Activated CD8-positive, alpha-beta memory T cell treated with anti-CD3 and anti-CD28 coated beads, Interleukin-2, amount 50 U/mL, for 48 hours (primary cell): Measurements from ENCODE around the gene GCM1.
"Not testable (repeated sequence)": the region's sequence is repeated elsewhere in the genome, so short reads cannot be mapped to it uniquely, and the experiment has no call there.

Experiments used
- DNase-seq: peaks from one replicate; pipeline ENCODE4 v3.0.0-alpha.2; 2020

The GCM1 gene

DNA sequence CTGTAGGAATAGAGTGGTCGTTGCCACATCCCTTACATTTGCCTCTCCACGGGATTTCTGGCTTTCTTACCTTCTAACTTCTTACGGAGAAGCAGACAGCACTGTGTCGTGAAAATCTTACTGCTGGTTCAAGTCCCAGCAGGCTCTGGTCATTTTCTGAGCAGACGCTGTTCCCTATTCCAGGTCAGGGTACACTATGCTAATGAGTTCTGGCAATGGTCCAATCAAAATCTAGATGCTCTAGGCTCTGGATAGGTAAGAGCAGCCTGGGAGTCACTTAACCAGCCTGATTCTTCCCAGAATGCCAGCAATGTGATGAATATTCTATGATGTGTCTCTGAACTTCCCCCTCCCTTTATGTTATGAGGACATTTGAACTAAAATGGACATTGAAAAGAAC lies at the start of gene GCM1:
Gene GCM1, minus strand, starts transcription at position 158 of the 400 bp plus-strand sequence. CDS start 3,209 bp downstream, outside the sequence.
- DNase-seq, result no peak

GRCh38 chr6:53197553-53197952 lies 48.9 kb upstream of the GCM1 start:
- no peak for DNase-seq

GRCh38 chr6:53195048-53195447 lies 46.4 kb upstream of the GCM1 start:
- no peak for DNase-seq

DNA sequence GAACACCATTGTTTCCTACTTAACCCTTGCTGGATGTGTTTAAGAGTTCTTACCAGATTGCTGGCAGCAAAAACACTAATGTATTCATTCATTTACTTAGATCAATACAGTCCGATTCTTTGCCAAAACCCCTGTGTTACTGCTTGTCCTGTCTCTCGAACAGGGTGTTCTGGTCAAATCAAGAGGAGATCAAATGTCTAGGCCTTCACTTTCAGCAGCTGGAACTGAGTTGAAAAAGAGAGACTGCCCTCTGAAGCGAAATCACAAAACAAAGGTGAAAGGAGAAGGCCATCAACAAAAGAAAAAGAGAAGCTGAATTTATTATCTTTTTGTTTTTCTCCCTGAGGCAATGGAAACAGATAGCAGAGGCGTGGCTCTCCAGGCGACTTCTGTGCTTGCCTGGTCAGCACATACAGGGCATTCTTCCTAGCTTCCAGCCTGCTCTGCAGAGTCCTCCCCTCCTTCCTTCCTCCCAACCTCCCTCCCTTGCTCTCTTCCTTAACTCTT lies 44.1 kb upstream of the GCM1 start:
- DNase-seq, result no peak

- DNase-seq, result no peak
These were observed 40.9 kb upstream of the GCM1 start for GRCh38 chr6:53189554-53189953.

- DNase-seq, result no peak
These were observed 40.2 kb upstream of the GCM1 start for GRCh38 chr6:53188833-53189232.

DNA sequence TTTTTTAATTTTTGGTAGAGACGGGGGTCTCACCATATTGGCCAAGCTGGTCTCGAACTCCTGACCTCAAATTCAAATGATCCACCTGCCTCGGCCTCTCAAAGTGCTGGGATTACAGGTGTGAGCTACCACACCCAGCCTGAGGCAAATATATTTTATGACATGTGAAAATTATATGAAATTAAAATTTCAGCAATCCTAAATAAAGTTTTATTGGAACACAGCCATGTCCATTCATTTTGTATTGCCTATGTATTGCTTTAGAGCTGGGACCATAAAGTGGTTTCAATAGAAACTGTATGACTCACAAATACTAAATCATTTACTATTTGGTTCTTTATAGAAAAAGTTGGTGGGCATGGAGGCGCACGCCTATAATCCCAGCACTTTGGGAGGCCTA lies 32.0 kb upstream of the GCM1 start:
- DNase-seq, result no peak

DNA sequence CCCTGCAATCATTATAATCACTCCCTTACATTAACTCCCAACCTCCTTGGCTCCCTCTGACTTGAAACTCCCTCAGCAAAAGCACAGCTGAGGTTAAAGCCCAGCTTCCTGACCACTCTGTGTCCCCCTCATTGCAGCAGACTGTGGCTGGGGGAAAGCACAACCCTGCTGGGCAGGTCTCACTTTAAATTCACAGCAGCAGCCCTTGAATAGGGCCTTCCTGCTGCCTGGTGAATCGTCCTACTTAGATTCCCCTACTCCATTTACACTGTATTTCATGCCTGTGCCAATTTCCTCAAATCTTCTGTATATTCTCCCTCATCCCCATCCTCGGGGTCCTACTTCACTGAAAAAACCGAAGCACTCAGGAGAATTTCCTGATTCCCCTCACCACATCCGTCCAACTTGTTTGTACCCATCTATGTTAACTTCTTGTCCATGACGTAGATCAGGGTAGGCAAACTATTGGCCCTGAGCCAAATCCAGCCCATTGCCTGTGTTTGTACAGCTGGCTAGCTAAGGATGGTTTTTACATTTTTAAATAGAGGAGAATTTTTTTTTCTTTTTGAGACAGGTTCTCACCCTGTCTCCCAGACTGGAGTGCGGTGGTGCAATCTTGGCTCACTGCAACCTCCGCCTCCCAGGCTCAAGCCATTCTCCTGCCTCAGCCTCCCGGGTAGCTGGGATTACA lies 31.5 kb upstream of the GCM1 start:
- DNase-seq, result no peak

GRCh38 chr6:53178837-53179432 lies 30.3 kb upstream of the GCM1 start:
- DNase-seq, result no peak

DNA sequence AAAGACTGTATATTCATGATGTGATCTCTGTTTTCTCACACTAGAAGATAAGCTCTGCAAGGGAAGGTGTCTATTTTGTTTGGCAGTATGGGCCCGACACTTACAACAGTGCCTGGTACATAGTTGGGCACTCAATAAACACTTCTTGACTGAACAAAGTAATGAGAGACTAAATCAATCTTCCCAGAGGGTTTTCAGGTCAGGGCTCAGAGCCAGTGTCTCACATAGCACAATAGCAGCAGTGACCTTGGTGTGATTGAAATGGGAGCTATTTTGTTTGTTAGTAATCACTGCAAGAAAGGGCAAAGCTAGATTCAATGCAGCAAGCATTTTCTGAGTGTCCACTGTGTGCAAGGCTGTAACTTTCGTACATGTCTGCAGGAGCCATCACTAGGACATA lies 26.4 kb upstream of the GCM1 start:
- DNase-seq, result no peak

DNA sequence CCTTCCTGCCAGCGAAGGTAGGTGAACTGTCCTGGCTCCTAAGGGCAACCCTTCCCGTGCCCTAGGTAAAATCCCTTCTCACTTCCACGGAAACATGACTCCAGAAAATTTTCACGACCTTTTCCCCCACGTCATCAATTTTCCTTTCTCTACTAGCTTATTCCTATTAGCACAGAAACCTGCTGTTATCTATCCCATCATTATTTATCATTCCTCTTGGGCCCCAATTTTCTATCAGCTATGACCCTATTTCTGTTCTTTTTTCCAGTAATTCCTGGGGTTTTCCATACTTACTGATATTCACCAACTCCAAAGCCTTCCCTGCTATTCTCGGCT lies 23.8 kb upstream of the GCM1 start:
- no peak for DNase-seq

DNA sequence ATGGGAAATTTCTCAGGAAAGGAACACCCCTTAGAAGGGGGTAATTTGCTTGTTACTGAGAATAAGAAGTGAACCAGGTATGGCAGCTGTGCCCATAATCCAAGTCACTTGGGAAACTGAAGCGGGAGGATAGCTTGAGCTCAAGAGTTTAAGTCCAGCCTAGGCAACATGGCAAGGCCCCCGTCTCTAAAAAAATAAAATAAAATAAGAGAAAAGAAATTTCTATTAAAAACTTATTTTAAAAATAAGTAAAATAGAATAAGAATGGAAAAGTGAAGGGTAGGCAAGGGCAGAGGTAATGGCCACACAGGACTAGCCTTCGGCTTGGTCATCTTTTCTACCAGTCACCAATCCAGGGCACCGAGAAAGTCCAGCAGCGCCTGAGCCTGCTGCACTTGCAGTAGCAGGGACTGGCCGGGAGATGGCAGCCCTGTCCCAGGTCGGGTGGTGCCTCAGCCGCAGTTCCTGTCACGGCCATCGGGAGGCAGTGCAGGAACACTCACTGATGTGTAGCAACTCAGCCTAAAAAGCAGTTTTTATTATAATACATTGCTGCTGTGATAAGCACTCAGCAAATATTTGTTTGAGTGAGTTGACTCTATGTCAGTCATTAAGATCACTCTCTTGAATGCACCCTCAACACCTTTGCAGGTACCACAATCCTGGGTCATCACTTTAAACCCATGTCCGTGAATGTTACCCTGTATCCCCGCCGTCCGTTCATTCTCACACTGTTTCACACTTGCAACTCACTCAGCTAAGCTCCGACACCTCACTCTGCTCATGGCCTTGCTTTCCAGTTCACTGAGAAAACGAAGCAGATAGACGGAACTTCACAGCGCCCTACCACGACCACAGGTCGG lies 23.2 kb upstream of the GCM1 start:
- peak; percentile 97 for DNase-seq

DNA sequence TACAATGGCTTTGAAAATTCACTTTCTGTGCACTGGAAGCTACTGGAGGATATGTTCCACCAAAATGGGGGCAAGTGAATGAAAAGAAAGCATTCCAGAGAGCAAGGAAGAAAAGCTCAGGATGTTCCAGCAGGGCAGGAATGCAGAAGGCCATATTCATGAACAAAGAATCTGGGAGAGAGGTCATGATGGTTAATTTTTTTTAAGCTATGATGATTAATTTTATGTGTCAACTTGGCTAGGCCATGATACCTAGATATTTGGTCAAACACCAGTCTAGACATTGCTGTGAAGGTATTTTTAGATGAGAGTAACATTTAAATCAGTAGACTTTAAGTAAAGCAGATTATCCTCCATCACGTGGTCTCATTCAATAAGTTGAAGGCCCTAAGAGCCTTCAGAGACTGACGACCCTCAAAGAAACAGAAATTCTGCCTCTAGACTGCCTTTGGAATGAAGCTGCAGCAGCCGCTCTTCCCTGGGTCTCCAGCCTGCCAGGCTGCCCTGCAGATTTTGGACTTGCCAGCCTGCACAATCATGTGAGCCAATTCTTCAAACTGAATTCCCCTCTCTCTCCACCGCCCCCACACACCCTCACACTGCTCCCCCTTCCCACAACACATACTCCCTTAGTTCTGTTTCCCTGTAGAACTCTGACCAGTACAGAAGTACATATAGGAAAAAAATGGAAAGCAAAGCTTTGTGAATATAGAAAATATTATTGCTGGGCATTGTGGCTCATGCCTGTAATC lies 20.1 kb upstream of the GCM1 start:
- no peak for DNase-seq

DNA sequence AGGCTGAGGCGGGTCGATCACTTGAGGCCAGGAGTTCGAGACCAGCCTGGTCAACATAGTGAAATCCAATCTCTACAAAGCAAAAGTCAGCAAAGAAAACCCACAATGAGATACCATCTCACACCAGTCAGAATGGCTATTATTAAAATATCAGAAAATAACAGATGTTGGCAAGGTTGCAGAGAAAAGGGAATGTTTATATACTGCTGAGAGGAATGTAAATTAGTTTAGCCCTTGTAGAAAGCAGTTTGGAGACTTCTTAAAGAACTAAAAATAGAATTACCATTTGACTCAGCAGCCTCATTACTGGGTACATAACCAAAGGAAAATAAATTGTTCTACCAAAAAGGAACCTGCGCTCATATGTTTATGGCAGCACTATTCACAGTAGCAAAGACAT lies 16.7 kb upstream of the GCM1 start:
- DNase-seq, result no peak

DNA sequence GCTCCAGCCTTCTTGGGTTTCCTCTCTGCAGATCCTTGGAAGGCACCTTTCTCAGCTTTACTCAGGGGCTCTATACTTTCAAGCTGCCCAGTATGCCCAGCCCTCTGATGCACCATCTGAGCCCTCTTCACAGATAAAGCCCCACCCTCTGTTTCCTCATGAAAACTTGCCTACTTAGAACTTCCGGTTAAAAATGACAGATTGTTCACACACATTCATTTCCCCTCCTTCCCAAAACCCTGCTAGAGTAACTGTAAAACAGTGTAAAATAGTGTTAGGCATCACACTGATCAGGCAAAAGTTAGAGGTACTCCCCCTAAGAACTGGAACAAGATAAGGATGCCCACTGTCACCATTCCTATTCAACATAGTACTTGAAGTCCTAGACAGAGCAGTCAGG lies 14.0 kb upstream of the GCM1 start:
- DNase-seq, result no peak

DNA sequence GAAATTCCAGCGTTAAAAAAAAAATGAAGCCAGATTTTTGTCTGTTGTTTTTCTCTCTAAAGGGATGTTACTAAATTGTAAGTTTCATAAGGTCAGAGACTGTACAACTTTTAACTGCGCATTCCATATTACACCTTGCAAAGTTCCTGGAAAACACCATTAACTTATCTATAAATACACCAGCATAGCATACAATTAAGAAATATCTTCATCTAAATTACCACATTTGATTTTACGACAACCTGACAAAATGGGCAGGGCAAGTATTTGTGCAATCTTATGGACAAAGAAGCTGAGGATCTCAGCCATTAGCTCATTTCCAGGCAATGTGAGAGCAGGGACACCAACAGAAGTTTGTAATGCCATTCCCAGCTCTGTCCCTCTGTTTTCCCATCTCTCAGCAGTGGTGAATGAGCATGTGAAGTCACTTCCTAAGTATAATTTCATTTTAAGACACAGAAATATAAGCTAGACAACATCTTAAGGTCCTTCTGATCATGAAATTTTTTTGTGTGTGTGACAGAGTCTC lies 12.9 kb upstream of the GCM1 start:
- DNase-seq, result no peak

- DNase-seq, result no peak
These were observed 10.9 kb upstream of the GCM1 start for GRCh38 chr6:53159558-53159957.

- DNase-seq, result not testable (repeated sequence)
These were observed 9.4 kb upstream of the GCM1 start for GRCh38 chr6:53158076-53158475.

- DNase-seq, result not testable (repeated sequence)
These were observed 6.6 kb upstream of the GCM1 start for GRCh38 chr6:53155279-53155678.

- DNase-seq, result no peak
These were observed 6.2 kb upstream of the GCM1 start for GRCh38 chr6:53154794-53155193.

GRCh38 chr6:53154071-53154470 lies 5.4 kb upstream of the GCM1 start:
- no peak for DNase-seq

DNA sequence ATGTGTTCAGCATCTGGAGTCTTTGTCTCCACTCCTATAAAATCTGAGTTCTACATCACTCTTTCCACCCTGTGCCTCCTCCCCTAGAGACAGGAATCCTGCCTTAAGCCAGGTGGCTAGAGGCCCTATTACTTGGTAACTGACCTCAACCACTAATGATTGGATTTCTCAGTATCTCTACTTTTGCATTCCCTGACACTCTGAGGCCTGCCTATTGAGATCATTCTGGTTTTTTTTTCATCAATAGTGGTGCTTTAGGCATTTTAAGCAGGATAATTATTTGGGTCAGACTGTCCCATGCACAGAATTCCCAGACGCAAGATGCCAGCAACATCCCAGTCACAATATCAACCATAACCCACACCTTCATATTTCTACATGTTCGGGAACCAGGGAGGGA lies 3.9 kb upstream of the GCM1 start:
- DNase-seq, result no peak

- DNase-seq, result no peak
These were observed 3.0 kb upstream of the GCM1 start for GRCh38 chr6:53151676-53152075.
